Calu3 (cell line): Measurements from ENCODE around the gene R3HDM2. TPM values are rescaled to one million over a fixed set of nuclear protein-coding genes. Genes with fewer than 3 reads are reported as not detected.

Experiments
- BruUV-seq: library from RNA; stranded (reverse); fragments of 400-500 nt; replicated peaks from 2 replicates; lab custom pipeline; 2021; lab: Mats Ljungman, UMichigan
- CTCF ChIA-PET: fragments of 300-600 bp; sonication (Branson Sonifier 250); formaldehyde crosslinking; loops from one replicate; lab custom pipeline; 2022; ENCODE audit warnings: antibody characterized with exemption; lab: Charles Lee
- DNase-seq: peaks from one replicate; pipeline ENCODE4 v3.0.0; 2022
- H3K27ac Mint-ChIP-seq: one replicate; pipeline ENCODE4 v1.8.0; 2022; ENCODE audit warnings: mixed read lengths; ENCODE audit not compliant: unreplicated experiment
- H3K27me3 Mint-ChIP-seq: one replicate; pipeline ENCODE4 v1.8.0; 2022; ENCODE audit warnings: mixed read lengths; ENCODE audit not compliant: unreplicated experiment
- H3K36me3 Mint-ChIP-seq: one replicate; pipeline ENCODE4 v1.8.0; 2022; ENCODE audit warnings: mild to moderate bottlenecking, moderate library complexity, mixed read lengths; ENCODE audit not compliant: insufficient read depth, unreplicated experiment
- H3K4me1 Mint-ChIP-seq: one replicate; pipeline ENCODE4 v1.8.0; 2022; ENCODE audit warnings: mild to moderate bottlenecking, low read depth, mixed read lengths; ENCODE audit not compliant: unreplicated experiment
- H3K4me3 Mint-ChIP-seq: one replicate; pipeline ENCODE4 v1.8.0; 2022; ENCODE audit warnings: mild to moderate bottlenecking, low read depth, moderate library complexity, mixed read lengths; ENCODE audit not compliant: unreplicated experiment
- H3K9me3 Mint-ChIP-seq: one replicate; pipeline ENCODE4 v1.8.0; 2022; ENCODE audit warnings: low read depth, mixed read lengths; ENCODE audit not compliant: unreplicated experiment
- CTCF ChIP-seq: fragments of 200-600 bp; IDR thresholded peaks from one replicate; pipeline ENCODE4 v1.8.0; 2022; ENCODE audit warnings: antibody characterized with exemption; ENCODE audit not compliant: unreplicated experiment
- intact Hi-C: fragments of 100-400 bp; cut with micrococcal nuclease; formaldehyde crosslinking; loops from one replicate; pipeline ENCODE4 v1.10.0; 2022; ENCODE audit not compliant: unreplicated experiment
- total RNA-seq: library from RNA; stranded (reverse); gene quantifications from 2 replicates; pipeline ENCODE4 v1.2.3, GENCODE V29; 2022

R3HDM2 gene
- total RNA-seq, 1 experiment from 2014 or later = 77.3 TPM

DNA sequence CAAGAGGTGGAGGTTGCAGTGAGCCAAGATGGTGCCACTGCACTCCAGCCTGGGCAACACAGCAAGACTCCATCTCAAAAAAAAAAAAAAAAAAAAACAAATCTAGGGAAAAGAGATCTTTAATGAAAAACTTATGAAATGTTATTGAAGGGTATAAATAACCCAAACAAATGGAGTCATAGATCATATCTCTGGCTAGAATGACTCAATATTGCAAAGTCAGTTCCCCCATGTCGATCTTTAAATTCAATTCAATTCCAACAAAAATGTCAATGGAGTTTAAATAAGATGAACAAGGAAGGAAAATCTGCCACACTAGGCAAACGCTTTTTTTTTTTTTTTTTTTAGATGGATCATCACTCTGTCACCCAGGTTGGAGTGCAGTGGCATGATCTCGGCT lies 78.7 kb downstream of the R3HDM2 start:
- Mint-ChIP-seq H3K27ac (no peak overlapping the region), H3K9me3 (no peaks in the 10 kb centered on the region), H3K4me3 (no peak overlapping the region), H3K36me3 (peaks cover 7% of the 10 kb centered on the region), H3K4me1 (no peaks in the 10 kb centered on the region), H3K27me3 (no peaks in the 10 kb centered on the region)
- BruUV-seq = no TSS peak
- no peak for TF ChIP-seq CTCF
- CTCF ChIA-PET = no interaction called here
- DNase-seq = no peak
- intact Hi-C loops = no loop called here

DNA sequence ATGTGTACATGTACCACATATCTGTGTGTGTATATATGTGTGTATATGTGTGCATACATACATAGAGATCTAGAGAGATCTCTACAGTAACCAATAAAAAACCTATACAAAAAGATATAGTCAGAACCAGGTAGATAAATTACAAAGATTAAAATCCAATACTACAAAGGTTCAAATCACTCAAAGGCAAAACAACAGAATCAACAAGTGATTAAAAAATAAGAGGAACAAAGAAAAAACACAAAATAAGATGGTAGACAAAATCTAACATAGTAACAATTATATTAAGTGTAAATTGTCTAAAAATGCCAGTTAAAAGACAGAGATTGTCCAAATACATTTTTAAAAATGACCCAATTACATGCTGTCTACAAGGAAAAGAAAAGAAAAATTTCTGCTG lies 83.6 kb downstream of the R3HDM2 start:
- Mint-ChIP-seq H3K9me3 (no peaks in the 10 kb centered on the region), H3K36me3 (no peaks in the 10 kb centered on the region), H3K4me1 (no peaks in the 10 kb centered on the region), H3K27ac (no peak overlapping the region), H3K4me3 (no peak overlapping the region), H3K27me3 (no peaks in the 10 kb centered on the region)
- intact Hi-C loops = no loop called here
- BruUV-seq = no TSS peak
- CTCF ChIA-PET = interaction anchor here (0.6 kb wide), 1 partner anchor 513 kb away, joined by 3 read pairs; no protein-coding TSS in a partner anchor
- no peak for TF ChIP-seq CTCF
- DNase-seq = no peak

DNA sequence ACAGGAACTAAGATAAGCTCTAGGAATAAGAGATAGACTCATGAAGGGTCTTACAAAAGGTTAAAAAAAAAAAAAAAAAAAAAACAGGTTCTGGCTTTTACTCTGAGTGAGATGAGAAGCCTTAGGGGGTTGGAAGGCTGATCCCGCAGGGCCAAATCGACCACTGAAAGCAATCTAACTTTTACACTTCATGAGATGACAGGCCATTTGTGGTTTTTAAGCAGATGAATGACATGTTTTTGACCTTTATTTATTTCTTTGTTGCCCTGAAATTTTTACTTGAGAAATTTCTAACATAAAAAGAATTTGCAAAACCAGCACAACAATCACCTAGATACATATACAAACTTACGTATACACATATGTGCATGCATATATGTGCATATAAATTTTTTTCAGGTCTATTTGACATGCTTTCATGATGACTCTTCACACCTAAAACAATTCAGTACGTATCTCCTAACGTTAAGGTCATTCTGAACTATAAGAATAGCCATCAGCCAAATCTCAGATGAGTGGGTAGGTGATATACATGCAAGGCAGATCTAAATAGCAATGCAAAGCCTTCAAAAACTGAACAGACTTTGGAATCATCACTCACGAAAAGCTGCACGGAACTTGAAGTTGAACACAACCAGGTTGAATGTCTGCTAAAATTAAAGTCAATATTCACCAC lies 87.0 kb downstream of the R3HDM2 start:
- no peak overlapping the region for H3K27ac Mint-ChIP-seq
- intact Hi-C loops = no loop called here
- no peaks in the 10 kb centered on the region for H3K4me1 Mint-ChIP-seq
- no peak overlapping the region for H3K4me3 Mint-ChIP-seq
- H3K36me3 Mint-ChIP-seq = no peaks in the 10 kb centered on the region
- no peaks in the 10 kb centered on the region for H3K27me3 Mint-ChIP-seq
- DNase-seq = no peak
- BruUV-seq = no TSS peak
- CTCF ChIA-PET = interaction anchor here (0.6 kb wide), 2 partner anchors 263 to 416 kb away, joined by 3 to 5 read pairs; no protein-coding TSS in a partner anchor
- H3K9me3 Mint-ChIP-seq = no peaks in the 10 kb centered on the region
- no peak for TF ChIP-seq CTCF

DNA sequence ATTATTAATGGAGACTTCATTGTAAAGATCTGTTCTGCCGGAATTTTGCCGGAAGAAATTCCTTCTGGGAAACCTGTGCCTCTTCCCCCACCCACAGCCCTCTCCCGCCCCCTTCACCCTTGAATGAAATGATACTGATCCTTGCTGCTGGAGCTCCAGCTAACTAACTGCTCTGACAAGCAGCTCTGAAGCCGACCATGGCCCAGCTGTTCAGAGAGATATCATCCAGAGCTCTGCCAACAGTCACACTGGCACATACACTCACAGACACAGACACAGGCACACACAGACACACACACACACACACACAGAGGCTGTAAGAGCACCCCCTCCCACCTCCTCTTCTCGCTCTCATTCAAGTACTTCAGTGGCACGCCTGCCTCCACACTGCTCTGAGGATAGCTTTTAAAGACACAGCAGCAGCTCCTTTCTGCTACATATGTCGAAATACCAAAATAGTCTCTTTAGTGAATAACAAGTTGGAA lies 88.6 kb downstream of the R3HDM2 start:
- Mint-ChIP-seq H3K27ac (no peak overlapping the region), H3K36me3 (no peaks in the 10 kb centered on the region), H3K9me3 (no peaks in the 10 kb centered on the region), H3K4me3 (no peak overlapping the region), H3K4me1 (no peaks in the 10 kb centered on the region), H3K27me3 (no peaks in the 10 kb centered on the region)
- CTCF ChIA-PET = interaction anchor here (0.6 to 1.3 kb wide), 4 partner anchors 26 to 111 kb away, joined by 3 to 5 read pairs (median 4); no protein-coding TSS in a partner anchor
- DNase-seq = no peak
- TF ChIP-seq CTCF = no peak
- intact Hi-C loops = no loop called here
- BruUV-seq = no TSS peak
